Measurements from ENCODE around the gene FAM120B.

- no peak for TF ChIP-seq ZNF274 (IDR thresholded peaks at IDR 0.05; ENCODE audit: low read depth, low read length)
- TF ChIP-seq RAD21 (IDR thresholded peaks at IDR 0.05; ENCODE audit: low read depth): no peak
- TF ChIP-seq, protein P1, sequence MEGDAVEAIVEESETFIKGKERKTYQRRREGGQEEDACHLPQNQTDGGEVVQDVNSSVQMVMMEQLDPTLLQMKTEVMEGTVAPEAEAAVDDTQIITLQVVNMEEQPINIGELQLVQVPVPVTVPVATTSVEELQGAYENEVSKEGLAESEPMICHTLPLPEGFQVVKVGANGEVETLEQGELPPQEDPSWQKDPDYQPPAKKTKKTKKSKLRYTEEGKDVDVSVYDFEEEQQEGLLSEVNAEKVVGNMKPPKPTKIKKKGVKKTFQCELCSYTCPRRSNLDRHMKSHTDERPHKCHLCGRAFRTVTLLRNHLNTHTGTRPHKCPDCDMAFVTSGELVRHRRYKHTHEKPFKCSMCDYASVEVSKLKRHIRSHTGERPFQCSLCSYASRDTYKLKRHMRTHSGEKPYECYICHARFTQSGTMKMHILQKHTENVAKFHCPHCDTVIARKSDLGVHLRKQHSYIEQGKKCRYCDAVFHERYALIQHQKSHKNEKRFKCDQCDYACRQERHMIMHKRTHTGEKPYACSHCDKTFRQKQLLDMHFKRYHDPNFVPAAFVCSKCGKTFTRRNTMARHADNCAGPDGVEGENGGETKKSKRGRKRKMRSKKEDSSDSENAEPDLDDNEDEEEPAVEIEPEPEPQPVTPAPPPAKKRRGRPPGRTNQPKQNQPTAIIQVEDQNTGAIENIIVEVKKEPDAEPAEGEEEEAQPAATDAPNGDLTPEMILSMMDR (IDR thresholded peaks at IDR 0.05 in 2 of 3, conservative IDR thresholded peaks at IDR 0.05 in 1 of 3; ENCODE audit: borderline replicate concordance in 1 of 3, insufficient read depth in 1 of 3, low read depth in 2 of 3, low read length in 2 of 3): no peak
- no peak for TF ChIP-seq CBX3 (IDR thresholded peaks at IDR 0.05; ENCODE audit: low read depth)
- TF ChIP-seq REST (IDR thresholded peaks at IDR 0.05; ENCODE audit: low read depth): no peak
- no peak for TF ChIP-seq EZH2phosphoT487 (IDR thresholded peaks at IDR 0.05; ENCODE audit: borderline replicate concordance)
- no peak for TF ChIP-seq POLR2A (IDR thresholded peaks at IDR 0.05; ENCODE audit: borderline replicate concordance, extremely low read depth, insufficient read depth, insufficient read length)
- no peak for TF ChIP-seq JUND (IDR thresholded peaks at IDR 0.05)
- TF ChIP-seq POLR2AphosphoS5 (IDR thresholded peaks at IDR 0.05; ENCODE audit: low read depth, low read length): no peak
- TF ChIP-seq YY1 (IDR thresholded peaks at IDR 0.05; ENCODE audit: extremely low read depth, insufficient replicate concordance, low read depth, low read length): no peak
- TF ChIP-seq ATF3 (IDR thresholded peaks at IDR 0.05): no peak
Observed at GRCh38 chr6:170360476-170360875, 53.9 kb downstream of the FAM120B start.

Measured in HCT116 (cell line).